GM19463 (cell line): ENCODE measurements around the gene CHML.

ENCODE experiments used
- ATAC-seq: cut with Tn5 transposase; IDR thresholded peaks from one replicate; pipeline ENCODE4 v1.9.1; 2021; ENCODE audit warnings: mild to moderate bottlenecking, moderate library complexity; ENCODE audit not compliant: unreplicated experiment

The CHML gene

GRCh38 chr1:241622669-241623068 is 17.5 kb downstream of the CHML start:
- ATAC-seq = no peak

DNA sequence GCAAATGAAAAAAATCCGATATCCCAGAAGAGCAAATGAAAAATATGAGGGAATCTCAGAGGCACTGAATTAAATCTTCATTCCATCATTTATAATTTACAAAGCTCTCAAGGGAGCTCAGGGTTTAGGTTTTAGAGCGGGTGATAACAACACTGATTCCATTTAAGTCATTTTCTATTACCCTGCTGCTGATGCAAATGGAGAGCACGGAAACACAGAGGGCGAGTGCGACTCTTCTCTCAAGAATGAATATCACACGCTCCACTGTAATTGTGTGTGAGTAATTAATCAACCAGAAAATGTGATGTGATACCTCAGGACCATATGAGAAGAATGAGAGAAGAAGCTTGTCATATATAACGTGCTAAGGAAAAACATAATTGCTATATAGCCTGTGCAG is 22.7 kb downstream of the CHML start:
- no peak for ATAC-seq

DNA sequence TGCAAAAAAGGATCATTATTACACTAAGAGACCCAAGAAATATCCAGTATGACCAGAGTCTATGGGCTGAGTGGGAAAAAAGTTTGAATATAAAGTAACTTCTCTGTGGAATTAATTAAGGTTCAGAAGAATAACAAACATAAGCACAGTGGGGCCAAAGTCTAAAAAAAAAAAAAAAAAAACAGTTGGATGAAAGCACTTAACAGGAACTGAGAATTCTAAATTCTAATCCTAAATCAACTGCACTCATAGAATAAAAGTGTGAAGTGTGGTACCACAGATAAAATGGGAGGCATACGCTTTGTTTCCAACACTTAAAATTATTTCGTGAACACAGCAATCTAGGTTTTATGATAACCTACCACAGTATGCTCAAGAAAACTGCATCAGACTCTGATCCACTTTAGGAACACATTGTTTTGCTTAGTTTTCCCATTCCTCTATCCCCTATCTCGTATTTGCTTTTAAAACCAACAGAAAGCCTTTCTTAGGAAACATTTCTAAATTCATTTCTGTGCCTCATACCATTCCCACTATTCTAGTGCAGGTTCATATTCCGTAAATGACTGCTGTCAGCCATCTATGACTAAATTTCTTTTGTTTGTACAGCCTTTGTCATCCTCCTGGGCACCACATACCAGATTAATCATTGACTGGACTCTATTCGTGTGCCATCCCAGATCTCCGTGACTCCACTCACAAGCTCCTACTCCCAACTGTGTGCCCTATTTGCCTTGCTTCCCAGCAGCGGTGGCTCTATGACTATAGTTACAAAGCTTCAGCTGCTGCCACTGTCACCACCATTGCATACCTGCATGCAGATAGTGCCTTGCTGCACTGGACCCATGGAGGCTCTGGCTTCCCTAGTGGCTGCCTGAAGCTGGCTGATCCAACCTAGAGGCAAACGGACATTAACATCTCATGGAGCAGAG is 24.9 kb downstream of the CHML start:
- no peak for ATAC-seq

DNA sequence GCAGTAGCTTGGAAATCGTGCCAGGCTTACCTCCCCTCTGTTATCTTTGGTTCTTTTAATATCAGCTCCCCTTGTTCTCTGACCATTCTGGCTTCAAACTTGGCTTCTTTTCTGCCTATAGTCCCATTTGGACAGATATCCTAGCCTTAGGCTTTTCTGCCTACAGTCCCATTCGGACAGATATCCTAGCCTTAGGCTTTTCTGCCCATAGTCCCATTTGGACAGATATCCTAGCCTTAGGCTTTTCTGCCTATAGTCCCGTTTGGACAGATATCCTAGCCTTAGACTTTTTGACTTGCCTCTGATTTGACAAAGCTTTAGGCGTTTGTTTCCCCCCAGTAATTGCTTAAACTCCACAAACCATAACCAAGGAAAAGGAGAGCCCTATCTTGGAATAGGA is 25.6 kb downstream of the CHML start:
- ATAC-seq = no peak

- no peak for ATAC-seq
Observed at GRCh38 chr1:241614144-241614543, 26.0 kb downstream of the CHML start.

- ATAC-seq = no peak
Observed at GRCh38 chr1:241612533-241613477, 27.4 kb downstream of the CHML start.

DNA sequence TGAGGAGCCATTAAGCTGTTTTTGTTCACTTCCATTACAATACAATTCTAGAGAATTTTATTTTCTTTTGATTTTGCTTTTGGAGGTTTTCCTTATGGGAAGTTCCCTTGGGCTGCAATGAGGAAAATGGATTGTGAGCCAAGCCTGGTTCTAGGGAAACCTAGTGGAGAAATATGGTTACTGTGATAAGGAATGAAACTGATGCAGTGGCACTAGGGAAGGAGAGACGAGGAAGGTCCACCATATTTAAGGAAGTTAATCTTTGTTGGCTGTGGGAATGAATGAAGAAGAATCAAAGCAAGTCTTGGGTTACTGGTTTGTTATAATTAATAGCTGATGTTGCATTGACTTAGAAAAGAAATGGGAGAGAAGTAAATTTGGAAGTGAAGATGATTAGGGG is 28.4 kb downstream of the CHML start:
- ATAC-seq = no peak

- ATAC-seq = peak; percentile 81
Observed at GRCh38 chr1:241611063-241611462, 29.1 kb downstream of the CHML start.

GRCh38 chr1:241610056-241610815 is 29.9 kb downstream of the CHML start:
- no peak for ATAC-seq

DNA sequence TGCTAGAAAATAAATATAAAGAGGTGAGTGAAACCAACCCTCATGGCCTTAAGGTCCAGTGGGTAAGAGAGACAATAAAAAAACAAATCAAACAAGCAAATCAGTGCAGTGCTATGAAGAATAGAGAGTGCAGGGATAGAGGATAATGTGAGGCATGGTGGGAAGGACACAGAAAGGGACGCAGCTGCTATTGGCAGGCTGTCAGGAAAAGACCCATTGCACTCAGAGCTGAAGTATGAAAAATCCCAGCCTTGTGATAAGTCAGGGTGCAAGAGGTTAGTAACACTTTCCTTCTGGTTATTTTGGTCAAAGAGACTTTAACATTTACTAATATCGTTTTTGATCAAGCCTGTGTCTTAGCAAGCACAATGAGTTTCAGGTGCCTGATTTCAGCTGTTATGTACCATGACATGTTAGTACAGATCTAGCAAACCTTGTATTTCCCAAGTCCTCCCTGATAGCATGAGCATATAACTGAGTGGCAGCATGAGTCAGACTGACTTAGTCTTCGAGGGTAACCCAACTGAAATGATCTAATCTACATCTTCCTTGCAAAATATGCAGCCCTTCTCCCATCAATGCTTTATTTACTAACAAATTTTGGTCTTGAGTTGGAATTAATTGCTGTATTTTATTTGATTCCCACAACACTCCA is 31.7 kb downstream of the CHML start:
- no peak for ATAC-seq

GRCh38 chr1:241607497-241607896 is 32.7 kb downstream of the CHML start:
- ATAC-seq = no peak

DNA sequence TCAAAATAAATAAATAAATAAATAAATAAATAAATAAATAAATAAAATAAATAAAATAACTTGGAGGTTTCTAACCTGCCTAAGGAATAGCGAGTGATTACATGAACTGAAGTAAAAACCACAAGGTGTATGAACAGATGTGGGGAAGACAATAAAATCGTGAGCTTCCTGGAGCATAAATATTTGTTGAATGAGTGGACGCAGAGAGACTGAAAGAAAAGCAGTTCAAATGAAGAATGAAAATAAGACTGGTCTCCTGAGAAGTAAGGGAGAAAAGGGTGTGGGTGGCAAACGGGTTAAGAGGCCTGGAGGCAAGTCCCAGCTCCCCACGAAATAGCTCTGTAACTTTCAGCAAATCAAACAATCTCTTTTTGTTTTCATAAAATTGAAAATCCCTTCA is 33.6 kb downstream of the CHML start:
- ATAC-seq = no peak

- ATAC-seq = no peak
Observed at GRCh38 chr1:241605146-241605805, 34.9 kb downstream of the CHML start.

GRCh38 chr1:241603731-241604245 is 36.4 kb downstream of the CHML start:
- no peak for ATAC-seq

GRCh38 chr1:241600496-241600901 is 39.7 kb downstream of the CHML start:
- ATAC-seq = peak; percentile 88

- peak; percentile 26 for ATAC-seq
Observed at GRCh38 chr1:241598249-241598648, 41.9 kb downstream of the CHML start.

GRCh38 chr1:241596633-241597032 is 43.5 kb downstream of the CHML start:
- no peak for ATAC-seq

DNA sequence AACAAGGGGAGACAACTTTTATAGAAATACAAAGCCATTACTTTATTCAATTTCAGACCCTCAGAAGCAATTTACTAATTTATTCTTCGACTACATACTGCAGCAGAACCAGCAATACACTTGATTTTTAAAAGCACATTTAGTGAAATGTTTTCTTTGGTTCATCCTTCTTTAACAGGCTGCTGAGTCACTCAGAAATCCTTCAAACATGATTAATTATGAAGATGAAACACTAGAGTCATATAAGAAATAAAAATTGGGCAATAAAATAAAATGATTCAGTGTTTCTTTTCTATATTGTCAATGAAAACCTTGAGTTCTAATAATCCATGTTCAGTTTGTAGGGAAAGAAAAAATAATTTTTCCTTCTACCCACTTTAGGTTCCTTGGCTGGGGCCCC is 47.0 kb downstream of the CHML start:
- ATAC-seq = no peak

DNA sequence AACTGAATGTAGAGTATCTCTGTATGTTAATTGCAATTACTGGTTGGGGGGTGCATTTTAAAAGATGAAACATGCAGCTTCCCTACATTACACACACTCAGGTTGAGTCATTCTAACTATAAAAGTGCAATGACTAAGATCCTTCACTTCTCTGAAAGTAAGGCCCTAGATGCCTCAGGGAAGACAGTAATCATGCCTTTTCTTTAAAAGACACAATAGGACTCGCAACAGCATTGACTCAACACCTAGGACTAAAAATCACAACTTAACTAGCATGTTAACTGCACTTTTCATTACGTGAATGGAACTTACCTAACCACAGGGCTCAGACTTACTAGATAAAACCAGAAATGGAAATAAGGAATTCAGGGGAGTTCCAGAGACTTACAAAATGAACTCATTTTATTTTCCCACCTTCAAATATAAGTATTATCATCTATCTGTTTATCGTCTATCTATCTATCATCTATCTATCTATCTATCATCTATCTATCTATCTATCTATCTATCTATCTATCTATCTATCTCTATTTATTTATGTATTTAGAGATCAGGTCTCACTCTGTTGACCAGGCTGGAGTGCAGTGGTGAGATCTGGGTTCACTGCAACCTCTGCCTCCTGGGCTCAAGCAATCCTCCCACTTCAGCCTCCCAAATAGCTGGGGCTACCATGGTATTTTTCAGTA is 47.8 kb downstream of the CHML start:
- ATAC-seq = peak; percentile 80
